ENCODE measurements around the gene TBC1D10A.
A peak's percentile ranks its signal among the peaks of the same experiment; 100 is the strongest.

TBC1D10A gene

DNA sequence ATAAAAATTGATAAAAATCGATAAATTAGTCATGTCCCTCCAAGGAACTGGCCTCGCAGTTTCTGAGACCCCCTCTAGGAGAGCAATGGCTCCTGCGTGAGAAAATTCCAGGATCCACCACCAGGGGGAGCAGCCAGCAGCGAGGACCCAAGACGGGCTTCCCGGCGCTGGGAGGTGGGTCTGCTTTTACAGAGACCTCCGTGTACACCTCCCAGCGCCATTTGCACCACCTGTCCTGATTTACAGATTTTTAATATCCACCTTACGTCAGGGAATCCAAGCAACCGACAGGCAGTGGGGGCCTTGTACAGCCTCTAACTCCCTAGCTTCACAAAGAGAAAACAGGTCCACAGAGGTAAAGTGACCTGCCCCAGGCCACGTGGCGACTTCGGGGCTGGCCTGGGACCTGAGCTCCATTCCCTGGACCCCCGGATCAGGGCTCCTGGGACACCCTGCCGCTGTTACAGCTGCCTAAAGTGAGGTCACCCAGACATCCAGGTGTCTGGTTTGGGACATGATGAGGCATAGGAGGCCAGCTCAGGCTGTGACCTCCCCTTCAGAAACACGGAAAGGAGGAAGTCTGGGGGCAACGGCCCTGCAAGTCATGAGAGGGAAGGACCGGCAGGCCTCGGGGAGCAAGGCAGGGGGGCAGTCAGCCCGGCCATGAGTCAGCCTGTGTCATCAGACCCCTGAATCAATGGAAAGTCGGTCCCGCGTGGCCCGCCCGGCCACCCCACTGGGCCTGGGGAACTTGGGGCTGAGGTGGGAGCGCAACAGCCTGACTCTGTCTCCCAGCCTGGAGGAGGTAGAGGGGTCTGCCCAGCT, 63.6 kb downstream of the TBC1D10A start:
- Histone ChIP-seq H3K4me3 (ENCODE audit: low read length in 2 of 2) (peak overlapping the region; percentile 50 to 60), H3K9ac (ENCODE audit: low read length in 2 of 2) (peak overlapping the region in 1 of 2 donors; percentile 42)

DNA sequence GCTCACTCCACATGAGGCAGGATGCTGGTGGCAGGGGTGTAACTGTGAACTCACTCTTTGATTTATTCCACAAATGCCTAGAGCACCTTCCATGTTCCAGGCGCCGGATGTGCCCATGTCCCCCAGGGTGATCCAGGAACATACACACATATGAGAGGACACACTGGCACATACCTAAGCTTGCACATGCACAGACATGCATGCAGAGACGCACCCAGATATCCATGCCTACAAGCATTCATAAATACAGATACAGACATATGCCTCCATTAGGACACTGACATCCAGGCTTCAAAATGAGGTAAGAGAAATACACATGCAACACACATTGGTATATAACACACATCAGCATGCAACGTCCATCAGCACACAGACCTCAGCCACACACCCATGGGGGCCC, 64.6 kb downstream of the TBC1D10A start:
- H3K4me3 ChIP-seq (ENCODE audit: low read length in 2 of 2) = no peak overlapping the region
- no peak overlapping the region for H3K9ac ChIP-seq (ENCODE audit: low read length in 2 of 2)
- H3K4me1 ChIP-seq (ENCODE audit: control insufficient read depth, insufficient read depth, low read length) = peaks cover 5% of the 10 kb centered on the region
- no peaks in the 10 kb centered on the region for H3K9me3 ChIP-seq (ENCODE audit: control insufficient read depth in 2 of 2, low read length in 2 of 2)
- no peaks in the 10 kb centered on the region for H3K36me3 ChIP-seq (ENCODE audit: control insufficient read depth in 2 of 2, insufficient read depth in 2 of 2, low read length in 2 of 2)
- no peak overlapping the region for H3K27ac ChIP-seq (ENCODE audit: low read length)
- peaks cover 3 to 4% of the 10 kb centered on the region in 2 donors for H3K27me3 ChIP-seq (ENCODE audit: control insufficient read depth in 1 of 2, insufficient read depth in 2 of 2, low read length in 2 of 2)

More for the DNA sequence above, 63.6 kb downstream of the TBC1D10A start:
- Histone ChIP-seq H3K27ac (ENCODE audit: low read length) (no peak overlapping the region), H3K36me3 (ENCODE audit: control insufficient read depth in 2 of 2, insufficient read depth in 2 of 2, low read length in 2 of 2) (no peaks in the 10 kb centered on the region), H3K9me3 (ENCODE audit: control insufficient read depth in 2 of 2, low read length in 2 of 2) (no peaks in the 10 kb centered on the region), H3K27me3 (ENCODE audit: control insufficient read depth in 1 of 2, insufficient read depth in 2 of 2, low read length in 2 of 2) (peaks cover 3 to 4% of the 10 kb centered on the region in 2 donors), H3K4me1 (ENCODE audit: control insufficient read depth, insufficient read depth, low read length) (peaks cover 5% of the 10 kb centered on the region)

DNA sequence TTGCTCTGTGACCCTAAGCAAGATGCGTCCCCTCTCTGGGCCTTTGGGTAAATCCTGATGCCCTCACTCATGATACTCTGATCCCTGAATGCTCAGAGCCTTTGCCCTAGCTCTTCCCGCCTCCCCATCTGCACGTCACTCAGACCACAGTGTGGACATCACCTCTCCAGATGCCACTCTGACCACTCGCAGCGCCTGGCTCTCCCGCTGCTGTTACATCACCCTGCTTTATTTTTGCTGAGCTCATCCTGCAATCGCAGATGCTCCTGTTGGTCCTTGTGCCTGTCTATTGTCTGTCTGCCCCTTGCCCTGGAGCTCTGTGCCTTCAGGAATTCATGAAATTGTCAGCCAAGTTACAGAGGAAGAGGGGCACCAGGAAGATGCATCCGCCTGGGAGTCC, 65.6 kb downstream of the TBC1D10A start:
- H3K36me3 ChIP-seq (ENCODE audit: control insufficient read depth in 2 of 2, insufficient read depth in 2 of 2, low read length in 2 of 2) = no peaks in the 10 kb centered on the region
- H3K9me3 ChIP-seq (ENCODE audit: control insufficient read depth in 2 of 2, low read length in 2 of 2) = no peaks in the 10 kb centered on the region
- H3K9ac ChIP-seq (ENCODE audit: low read length in 2 of 2) = no peak overlapping the region
- H3K27me3 ChIP-seq (ENCODE audit: control insufficient read depth in 1 of 2, insufficient read depth in 2 of 2, low read length in 2 of 2) = peaks cover 3 to 4% of the 10 kb centered on the region in 2 donors
- peaks cover 7% of the 10 kb centered on the region for H3K4me1 ChIP-seq (ENCODE audit: control insufficient read depth, insufficient read depth, low read length)
- no peak overlapping the region for H3K4me3 ChIP-seq (ENCODE audit: low read length in 2 of 2)
- H3K27ac ChIP-seq (ENCODE audit: low read length) = no peak overlapping the region

DNA sequence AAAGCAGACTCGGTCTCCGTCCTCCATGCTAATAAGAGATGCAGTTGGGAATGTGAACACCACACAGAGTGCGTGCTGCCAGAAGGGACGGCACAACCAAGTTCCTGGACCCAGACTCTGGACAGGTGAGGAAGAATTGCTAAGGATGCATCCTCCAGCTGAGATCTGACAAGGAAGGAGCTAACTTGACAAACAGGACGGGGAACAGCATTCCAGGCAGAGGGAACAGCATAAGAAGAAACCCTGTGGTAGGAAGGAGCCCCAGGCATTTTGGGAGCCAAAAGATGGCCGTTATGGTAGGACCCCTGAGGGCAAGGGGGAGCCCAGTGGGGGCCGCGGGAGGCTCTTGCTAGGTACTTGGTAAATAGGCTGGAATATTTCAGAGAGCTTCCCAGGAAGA, 66.1 kb downstream of the TBC1D10A start:
- no peak overlapping the region for H3K4me3 ChIP-seq (ENCODE audit: low read length in 2 of 2)
- H3K9me3 ChIP-seq (ENCODE audit: control insufficient read depth in 2 of 2, low read length in 2 of 2) = no peaks in the 10 kb centered on the region
- no peak overlapping the region for H3K9ac ChIP-seq (ENCODE audit: low read length in 2 of 2)
- peaks cover 10% of the 10 kb centered on the region for H3K4me1 ChIP-seq (ENCODE audit: control insufficient read depth, insufficient read depth, low read length)
- no peak overlapping the region for H3K27ac ChIP-seq (ENCODE audit: low read length)
- peaks cover 3 to 4% of the 10 kb centered on the region in 2 donors for H3K27me3 ChIP-seq (ENCODE audit: control insufficient read depth in 1 of 2, insufficient read depth in 2 of 2, low read length in 2 of 2)
- H3K36me3 ChIP-seq (ENCODE audit: control insufficient read depth in 2 of 2, insufficient read depth in 2 of 2, low read length in 2 of 2) = no peaks in the 10 kb centered on the region

DNA sequence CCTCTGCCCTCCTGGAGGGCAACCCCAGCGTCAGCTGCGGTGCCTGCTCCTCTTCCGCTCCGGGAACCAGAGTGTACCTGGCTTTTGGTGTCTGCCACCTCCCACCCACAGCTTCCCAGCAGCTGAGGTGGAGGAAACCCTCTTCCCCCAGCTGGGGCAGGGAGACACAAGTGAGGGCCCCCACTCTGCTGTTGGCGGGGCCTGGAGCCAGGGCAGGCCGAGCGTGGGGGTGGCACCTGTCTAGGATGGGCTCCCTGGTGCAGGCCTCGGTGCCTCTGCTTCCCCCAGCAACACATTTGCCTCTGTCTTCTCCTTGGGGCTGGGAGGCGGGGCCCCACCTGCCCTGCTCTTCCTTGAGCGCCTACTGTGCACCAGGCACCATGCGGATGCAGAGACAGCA, 66.5 kb downstream of the TBC1D10A start:
- Histone ChIP-seq H3K27me3 (ENCODE audit: control insufficient read depth in 1 of 2, insufficient read depth in 2 of 2, low read length in 2 of 2) (peaks cover 3 to 4% of the 10 kb centered on the region in 2 donors), H3K9me3 (ENCODE audit: control insufficient read depth in 2 of 2, low read length in 2 of 2) (no peaks in the 10 kb centered on the region), H3K36me3 (ENCODE audit: control insufficient read depth in 2 of 2, insufficient read depth in 2 of 2, low read length in 2 of 2) (no peaks in the 10 kb centered on the region), H3K4me3 (ENCODE audit: low read length in 2 of 2) (no peak overlapping the region), H3K4me1 (ENCODE audit: control insufficient read depth, insufficient read depth, low read length) (peaks cover 10% of the 10 kb centered on the region), H3K27ac (ENCODE audit: low read length) (no peak overlapping the region), H3K9ac (ENCODE audit: low read length in 2 of 2) (no peak overlapping the region)

DNA sequence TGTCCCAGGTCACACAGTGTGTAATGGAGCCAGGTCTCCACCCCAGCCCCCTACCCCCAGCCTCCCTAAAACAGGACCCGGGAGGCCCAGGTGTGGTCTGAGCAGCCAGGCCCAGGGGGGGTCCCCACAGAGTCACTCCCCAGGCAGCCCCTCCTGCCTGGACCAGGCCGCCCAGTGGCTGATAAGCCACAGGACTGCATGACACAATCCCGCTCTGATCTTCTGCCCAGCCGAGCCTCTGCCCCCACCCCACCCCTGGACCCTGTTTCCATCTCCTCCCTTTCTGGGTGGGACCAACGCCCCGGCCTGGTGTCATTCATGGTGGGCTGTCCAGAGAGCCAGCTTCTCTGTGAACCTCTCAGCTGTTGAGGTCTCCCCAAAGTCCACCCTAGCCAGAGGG, 72.4 kb downstream of the TBC1D10A start:
- Histone ChIP-seq H3K4me3 (ENCODE audit: low read length in 2 of 2) (no peak overlapping the region), H3K27me3 (ENCODE audit: control insufficient read depth in 1 of 2, insufficient read depth in 2 of 2, low read length in 2 of 2) (no peaks in the 10 kb centered on the region), H3K4me1 (ENCODE audit: control insufficient read depth, insufficient read depth, low read length) (peaks cover 14% of the 10 kb centered on the region), H3K9ac (ENCODE audit: low read length in 2 of 2) (no peak overlapping the region), H3K36me3 (ENCODE audit: control insufficient read depth in 2 of 2, insufficient read depth in 2 of 2, low read length in 2 of 2) (no peaks in the 10 kb centered on the region), H3K9me3 (ENCODE audit: control insufficient read depth in 2 of 2, low read length in 2 of 2) (no peaks in the 10 kb centered on the region), H3K27ac (ENCODE audit: low read length) (no peak overlapping the region)

DNA sequence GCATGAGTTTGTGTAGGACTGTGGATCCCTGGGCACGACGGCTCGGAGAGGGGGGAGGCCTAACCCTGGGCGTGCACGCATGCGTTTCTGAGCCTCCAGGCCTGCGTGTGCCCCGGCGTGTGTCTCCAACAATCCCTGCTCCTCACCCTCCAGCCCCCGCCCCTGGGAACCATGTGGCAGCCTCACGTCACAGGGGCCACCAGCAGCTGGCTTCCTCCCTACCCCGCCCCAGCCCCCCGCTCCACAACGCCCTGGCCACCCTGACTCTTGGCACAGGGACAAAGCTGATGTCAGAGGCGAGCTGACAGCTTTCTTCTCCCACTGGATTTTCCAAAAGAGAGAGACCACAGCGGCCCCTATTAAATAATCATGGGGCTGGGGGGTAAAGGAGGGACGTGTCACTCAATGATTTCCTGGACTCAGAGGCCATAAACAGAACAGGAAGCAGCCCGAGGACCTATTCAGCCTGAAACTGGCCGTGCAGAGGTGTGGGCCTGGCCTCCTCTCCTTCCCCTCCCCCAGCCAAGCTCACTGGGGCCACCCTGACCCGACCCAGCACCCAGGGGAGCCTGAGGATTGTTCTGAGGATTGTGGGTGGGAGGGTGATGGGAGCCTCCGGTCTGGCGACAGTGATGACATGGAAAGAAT, 73.4 kb downstream of the TBC1D10A start:
- Histone ChIP-seq H3K9ac (ENCODE audit: low read length in 2 of 2) (peak overlapping the region in 1 of 2 donors; percentile 13), H3K27ac (ENCODE audit: low read length) (no peak overlapping the region), H3K27me3 (ENCODE audit: control insufficient read depth in 1 of 2, insufficient read depth in 2 of 2, low read length in 2 of 2) (peaks cover 0 to 1% of the 10 kb centered on the region in 2 donors), H3K4me3 (ENCODE audit: low read length in 2 of 2) (peak overlapping the region in 1 of 2 donors; percentile 29), H3K9me3 (ENCODE audit: control insufficient read depth in 2 of 2, low read length in 2 of 2) (no peaks in the 10 kb centered on the region), H3K36me3 (ENCODE audit: control insufficient read depth in 2 of 2, insufficient read depth in 2 of 2, low read length in 2 of 2) (no peaks in the 10 kb centered on the region), H3K4me1 (ENCODE audit: control insufficient read depth, insufficient read depth, low read length) (peaks cover 14% of the 10 kb centered on the region)

DNA sequence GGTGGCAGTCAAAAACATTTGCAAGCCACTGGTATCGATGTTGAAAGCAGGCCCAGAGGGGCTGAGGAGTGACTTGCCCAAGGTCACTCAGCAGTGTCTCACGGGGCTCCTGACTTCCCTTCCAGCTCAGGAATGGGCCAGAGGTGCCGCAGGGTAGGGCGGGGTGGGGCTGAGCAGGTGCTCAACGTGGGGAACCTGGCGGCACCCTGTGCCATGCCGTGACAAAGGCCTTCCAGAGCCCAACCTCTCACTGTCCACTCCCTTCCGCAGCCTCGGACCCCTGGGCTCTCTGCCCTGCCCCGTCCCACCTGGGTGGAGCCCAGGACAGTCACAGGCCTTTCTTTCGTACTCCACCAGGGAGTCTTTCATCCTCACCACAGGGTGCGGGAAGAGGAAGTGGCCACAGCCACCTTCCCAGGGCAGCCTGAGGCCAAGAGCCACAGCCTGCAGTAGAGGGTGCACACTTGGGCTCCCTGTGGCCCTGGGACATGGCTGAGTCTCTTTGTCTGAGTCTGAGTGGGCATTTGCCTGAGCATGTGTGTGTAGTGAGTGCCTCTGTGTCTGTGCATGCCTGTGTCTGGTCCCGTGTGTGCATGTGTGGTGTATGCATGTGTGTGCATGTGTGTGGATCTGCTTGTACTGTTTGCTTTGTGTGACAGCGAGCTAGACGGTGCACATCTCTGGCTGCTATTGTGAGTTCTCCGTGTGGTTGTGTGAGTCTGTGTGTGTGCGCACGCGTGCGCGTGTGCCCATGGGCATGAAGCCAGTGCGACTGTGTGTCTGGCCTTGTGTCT, 74.1 kb downstream of the TBC1D10A start:
- peaks cover 14% of the 10 kb centered on the region for H3K4me1 ChIP-seq (ENCODE audit: control insufficient read depth, insufficient read depth, low read length)
- H3K4me3 ChIP-seq (ENCODE audit: low read length in 2 of 2) = peak overlapping the region in 1 of 2 donors; percentile 29
- no peak overlapping the region for H3K27ac ChIP-seq (ENCODE audit: low read length)
- no peak overlapping the region for H3K9ac ChIP-seq (ENCODE audit: low read length in 2 of 2)
- H3K9me3 ChIP-seq (ENCODE audit: control insufficient read depth in 2 of 2, low read length in 2 of 2) = no peaks in the 10 kb centered on the region
- no peaks in the 10 kb centered on the region for H3K36me3 ChIP-seq (ENCODE audit: control insufficient read depth in 2 of 2, insufficient read depth in 2 of 2, low read length in 2 of 2)
- peaks cover 0 to 3% of the 10 kb centered on the region in 2 donors for H3K27me3 ChIP-seq (ENCODE audit: control insufficient read depth in 1 of 2, insufficient read depth in 2 of 2, low read length in 2 of 2)

DNA sequence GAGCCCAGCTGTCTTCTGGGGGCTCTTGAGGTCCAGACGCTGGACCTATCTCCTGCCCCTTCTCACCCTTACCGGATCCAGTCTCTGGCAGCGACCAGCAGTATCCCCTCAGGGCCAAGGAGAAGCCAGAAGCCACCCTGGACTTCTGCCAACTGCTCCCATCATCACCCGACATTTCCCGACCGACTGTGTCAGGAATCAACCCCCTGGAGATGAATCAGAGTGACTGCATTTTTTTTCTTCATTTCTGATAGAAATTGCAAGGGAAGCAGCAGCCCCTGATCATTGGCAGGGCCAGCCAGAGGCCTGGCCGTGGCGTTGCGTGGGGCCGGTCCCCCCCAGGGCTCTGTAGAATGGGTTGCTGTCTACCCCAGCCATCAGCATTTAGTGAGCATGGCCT, 75.0 kb downstream of the TBC1D10A start:
- H3K4me3 ChIP-seq (ENCODE audit: low read length in 2 of 2) = no peak overlapping the region
- no peak overlapping the region for H3K9ac ChIP-seq (ENCODE audit: low read length in 2 of 2)
- H3K27me3 ChIP-seq (ENCODE audit: control insufficient read depth in 1 of 2, insufficient read depth in 2 of 2, low read length in 2 of 2) = peaks cover 4 to 7% of the 10 kb centered on the region in 2 donors
- no peak overlapping the region for H3K27ac ChIP-seq (ENCODE audit: low read length)
- no peaks in the 10 kb centered on the region for H3K9me3 ChIP-seq (ENCODE audit: control insufficient read depth in 2 of 2, low read length in 2 of 2)
- H3K36me3 ChIP-seq (ENCODE audit: control insufficient read depth in 2 of 2, insufficient read depth in 2 of 2, low read length in 2 of 2) = no peaks in the 10 kb centered on the region
- H3K4me1 ChIP-seq (ENCODE audit: control insufficient read depth, insufficient read depth, low read length) = peaks cover 16% of the 10 kb centered on the region

DNA sequence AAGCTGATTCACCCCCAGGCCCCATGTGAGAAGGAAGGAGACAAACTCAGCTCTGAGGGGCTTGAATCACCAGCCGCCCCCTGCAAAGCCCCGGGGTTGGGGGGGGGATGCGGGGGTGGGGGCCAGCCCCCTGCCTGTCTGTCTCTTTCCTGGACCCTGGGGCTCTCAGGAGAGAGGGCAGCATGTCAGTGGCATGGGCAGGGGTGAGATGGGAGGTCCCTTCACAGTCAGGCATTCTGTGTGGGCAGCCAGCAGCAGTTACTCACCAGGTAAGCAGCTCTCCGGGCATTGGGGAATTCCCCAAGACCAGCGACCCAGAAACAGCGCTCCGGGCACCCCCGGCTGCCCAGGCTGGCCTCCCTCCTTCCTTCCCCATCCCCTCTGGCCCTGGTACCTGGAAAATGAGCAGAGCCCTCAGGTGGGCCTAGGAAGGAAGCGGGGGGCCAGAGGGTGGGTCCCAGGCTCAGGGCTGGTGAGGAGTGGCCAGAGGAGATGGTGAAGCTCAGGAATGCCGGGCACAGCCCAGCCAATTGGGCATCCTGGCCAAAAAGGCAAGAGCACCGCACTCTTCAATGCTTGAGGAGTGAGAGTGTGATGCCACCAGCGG, 76.0 kb downstream of the TBC1D10A start:
- Histone ChIP-seq H3K4me3 (ENCODE audit: low read length in 2 of 2) (no peak overlapping the region), H3K27me3 (ENCODE audit: control insufficient read depth in 1 of 2, insufficient read depth in 2 of 2, low read length in 2 of 2) (peaks cover 7 to 14% of the 10 kb centered on the region in 2 donors), H3K27ac (ENCODE audit: low read length) (no peak overlapping the region), H3K4me1 (ENCODE audit: control insufficient read depth, insufficient read depth, low read length) (peaks cover 15% of the 10 kb centered on the region), H3K9me3 (ENCODE audit: control insufficient read depth in 2 of 2, low read length in 2 of 2) (no peaks in the 10 kb centered on the region), H3K36me3 (ENCODE audit: control insufficient read depth in 2 of 2, insufficient read depth in 2 of 2, low read length in 2 of 2) (no peaks in the 10 kb centered on the region), H3K9ac (ENCODE audit: low read length in 2 of 2) (no peak overlapping the region)
